Stromal cell of bone marrow (primary cell): Measurements from ENCODE around the gene TAF12.
A peak's percentile ranks its signal among the peaks of the same experiment; 100 is the strongest.
"Not testable (repeated sequence)": the region's sequence is repeated elsewhere in the genome, so short reads cannot be mapped to it uniquely, and the experiment has no call there.

Experiments
- DNase-seq: peaks from one replicate; pipeline ENCODE4 v3.0.0-alpha.2; 2012; ENCODE audit warnings: low read depth

The TAF12 gene, protein sequence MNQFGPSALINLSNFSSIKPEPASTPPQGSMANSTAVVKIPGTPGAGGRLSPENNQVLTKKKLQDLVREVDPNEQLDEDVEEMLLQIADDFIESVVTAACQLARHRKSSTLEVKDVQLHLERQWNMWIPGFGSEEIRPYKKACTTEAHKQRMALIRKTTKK

DNA sequence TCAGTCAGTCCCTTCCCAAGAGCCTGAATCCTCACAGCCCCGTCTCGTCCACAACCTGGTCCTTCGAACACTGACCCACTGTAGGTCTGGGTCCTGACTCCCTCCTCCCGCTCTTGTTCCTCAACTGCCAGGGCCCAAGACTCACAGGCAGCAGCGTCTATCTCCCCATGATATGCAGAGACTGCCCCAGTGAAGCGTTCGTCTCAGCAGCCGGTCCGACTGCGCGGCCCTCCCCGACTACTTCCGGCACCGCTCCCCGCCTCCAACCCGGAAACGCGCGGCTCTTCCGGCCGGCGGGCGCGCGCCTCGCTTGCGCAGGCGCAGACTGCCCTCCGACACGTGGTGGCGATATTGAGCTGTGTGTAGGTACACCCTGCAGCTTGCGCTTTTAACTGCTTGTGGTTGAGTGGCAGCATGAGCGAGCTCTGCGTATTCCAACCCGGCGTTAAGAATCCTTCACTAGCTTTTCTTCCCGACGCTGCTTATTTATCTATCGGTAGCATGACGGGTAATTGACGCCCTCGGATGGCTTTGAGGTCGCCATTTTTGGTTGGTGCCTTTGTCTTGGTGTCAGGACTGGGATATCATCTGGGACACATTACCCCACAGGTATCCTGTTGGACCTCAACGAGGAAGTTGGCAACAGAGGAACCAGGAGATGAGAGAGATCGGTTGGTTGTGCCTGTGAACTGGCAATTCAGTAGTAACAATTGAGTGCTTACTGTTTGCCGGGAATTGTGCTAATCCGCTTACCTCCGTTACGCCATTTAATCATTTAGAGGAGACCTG, at the start of gene TAF12:
Gene TAF12, minus strand, starts transcription at position 221 of the 789 bp plus-strand sequence. CDS start 20,986 bp downstream, outside the sequence.
- peak; percentile 87 for DNase-seq

DNA sequence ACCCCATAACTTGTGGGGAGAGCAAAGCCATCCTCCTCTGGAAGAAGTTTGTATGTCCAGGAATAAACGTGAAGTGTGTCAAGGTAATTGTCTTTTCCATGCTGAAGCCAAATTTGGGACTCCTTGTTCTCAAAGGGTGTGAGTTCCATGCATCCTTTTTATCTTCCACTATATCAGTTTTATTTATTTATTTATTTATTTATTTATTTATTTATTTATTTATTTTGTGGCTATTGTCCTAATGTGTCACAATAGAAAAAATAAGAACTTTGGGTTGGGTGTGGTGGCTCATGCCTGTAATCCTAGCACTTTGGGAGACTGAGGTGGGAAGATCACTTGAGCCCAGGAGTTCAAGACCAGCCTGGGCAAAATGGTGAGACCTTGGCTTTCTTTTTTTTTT, 48.8 kb upstream of the TAF12 start:
- DNase-seq: not testable (repeated sequence)

DNA sequence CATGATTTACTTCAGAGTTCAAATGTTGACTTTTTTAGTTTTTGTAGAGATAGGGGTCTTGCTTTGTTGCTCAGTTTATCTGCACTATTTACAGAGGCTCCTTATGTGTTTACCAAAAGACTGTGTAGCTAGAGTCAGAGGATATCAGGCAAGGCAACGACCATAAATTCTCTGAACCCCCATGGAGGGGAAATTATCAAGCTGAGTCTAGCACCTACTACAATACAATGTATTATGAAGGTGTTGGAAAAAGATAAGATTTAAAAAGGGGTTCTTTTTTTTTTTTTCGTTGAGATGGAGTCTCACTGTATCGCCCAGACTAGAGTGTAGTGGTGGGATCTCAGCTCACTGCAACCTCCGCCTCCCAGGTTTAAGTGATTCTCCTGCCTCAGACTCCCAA, 42.1 kb upstream of the TAF12 start:
- DNase-seq: no peak

- DNase-seq: no peak
Measured at GRCh38 chr1:28682840-28683239, 40.0 kb upstream of the TAF12 start.

- no peak for DNase-seq
Measured at GRCh38 chr1:28680151-28680550, 37.3 kb upstream of the TAF12 start.

DNA sequence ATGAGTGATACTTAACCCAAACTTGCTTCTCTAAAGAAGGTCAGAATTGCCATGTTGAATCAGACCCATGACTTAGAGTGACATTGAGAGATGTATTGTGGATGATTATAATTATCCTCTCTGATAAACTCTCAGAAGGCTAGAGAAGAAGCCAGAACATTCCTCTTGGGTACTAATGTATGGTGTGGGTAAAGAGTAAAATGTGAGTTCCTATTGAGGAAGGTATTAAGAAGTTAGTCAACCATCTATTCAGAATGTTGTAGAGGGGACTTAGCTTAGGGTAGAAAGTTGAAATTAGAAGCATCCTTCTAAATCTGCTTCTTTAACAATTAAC, 33.0 kb upstream of the TAF12 start:
- DNase-seq: no peak

GRCh38 chr1:28672971-28673370, 30.1 kb upstream of the TAF12 start:
- not testable (repeated sequence) for DNase-seq

DNA sequence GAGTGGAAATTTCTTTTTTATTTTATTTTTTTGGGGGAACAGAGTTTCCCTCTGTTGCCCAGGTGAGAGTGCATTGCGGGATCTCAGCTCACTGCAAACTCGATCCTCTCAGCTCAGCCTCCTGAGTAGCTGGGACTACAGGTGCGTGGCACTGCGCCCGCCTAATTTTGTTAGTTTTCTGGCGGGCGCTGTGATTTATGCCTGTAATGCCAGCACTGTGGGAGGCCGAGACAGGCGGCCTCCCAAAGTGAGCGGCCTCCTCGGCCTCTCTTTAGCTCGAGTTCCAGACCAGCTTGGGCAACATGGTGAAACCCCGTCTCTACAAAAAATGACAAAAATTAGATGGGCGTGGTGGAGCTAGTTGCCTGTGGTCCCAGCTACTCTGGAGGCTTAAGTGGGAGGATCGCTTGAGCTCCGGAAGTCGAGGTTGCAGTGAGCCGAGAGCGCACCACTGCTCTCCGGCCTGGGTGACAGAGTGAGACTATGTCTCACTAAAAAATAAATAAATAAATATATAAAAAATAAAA, 28.4 kb upstream of the TAF12 start:
- no peak for DNase-seq

GRCh38 chr1:28668956-28669723, 26.3 kb upstream of the TAF12 start:
- DNase-seq: no peak

GRCh38 chr1:28668191-28668955, 25.5 kb upstream of the TAF12 start, which contains the start of gene GMEB1:
GMEB1 (plus strand) TSS chr1:28668784; CDS start chr1:28683613, 14,829 bp downstream.
- DNase-seq: peak; percentile 66

GRCh38 chr1:28666806-28667205, 23.9 kb upstream of the TAF12 start:
- no peak for DNase-seq

GRCh38 chr1:28663871-28664470, 21.1 kb upstream of the TAF12 start:
- DNase-seq: no peak

GRCh38 chr1:28656335-28656734, 13.5 kb upstream of the TAF12 start:
- DNase-seq: no peak

DNA sequence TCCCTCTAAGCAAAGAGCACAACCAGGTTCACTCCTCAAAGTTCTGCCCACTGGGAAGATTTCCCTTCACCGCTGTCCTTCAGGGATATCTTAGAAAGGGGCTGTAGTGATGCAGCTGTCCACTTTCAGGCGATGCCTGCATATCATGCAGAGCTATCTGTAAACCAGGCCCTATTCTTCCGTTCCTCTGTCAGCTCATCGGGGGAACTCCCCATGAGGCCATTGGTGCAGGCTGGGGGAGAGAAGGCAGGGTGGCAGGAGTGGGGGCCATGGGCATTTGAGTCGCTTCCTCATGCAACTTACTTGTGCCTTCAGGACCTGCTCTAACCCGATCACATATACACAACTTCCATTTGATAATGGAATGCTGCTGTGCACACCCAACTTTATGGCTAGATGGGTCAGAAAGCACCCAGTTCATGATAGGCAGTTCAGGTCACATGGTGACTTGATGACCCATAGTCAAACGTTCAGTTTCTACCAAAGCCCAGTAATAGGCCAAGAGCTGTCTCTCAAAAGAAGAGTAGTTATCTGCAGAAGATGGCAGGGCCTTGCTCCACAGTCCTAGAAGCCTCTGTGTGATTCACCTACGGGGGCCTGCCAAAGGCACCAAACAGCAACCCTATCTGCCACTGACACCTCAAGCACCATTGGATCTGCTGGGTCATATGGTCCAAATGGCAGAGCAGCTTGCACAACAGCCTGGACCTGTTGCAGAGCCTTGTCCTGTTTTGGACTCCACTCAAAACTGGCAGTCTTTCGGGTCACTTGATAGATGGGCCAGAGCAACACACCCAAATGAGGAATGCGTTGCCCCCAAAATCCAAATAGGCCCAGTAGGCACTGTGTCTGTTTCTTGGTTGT, 12.8 kb upstream of the TAF12 start:
- DNase-seq: not testable (repeated sequence)

- DNase-seq: not testable (repeated sequence)
Measured at GRCh38 chr1:28653870-28654269, 11.0 kb upstream of the TAF12 start.

DNA sequence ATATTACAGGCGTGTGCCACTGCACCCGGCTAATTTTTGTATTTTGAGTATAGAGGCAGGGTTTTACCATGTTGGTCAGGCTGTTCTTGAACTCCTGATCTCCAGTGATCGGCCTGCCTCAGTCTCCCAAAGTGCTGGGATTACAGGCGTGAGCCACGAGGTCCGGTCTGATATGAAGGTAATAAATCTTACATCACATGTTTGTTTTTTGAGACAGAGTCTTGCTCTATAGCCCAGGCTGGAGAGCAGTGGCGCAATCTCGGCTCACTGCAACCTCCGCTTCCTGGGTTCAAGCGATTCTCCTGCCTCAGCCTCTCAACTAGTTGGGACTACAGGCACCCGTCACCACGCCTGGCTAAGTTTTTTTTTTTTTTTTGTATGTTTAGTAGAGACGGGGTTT, 10.2 kb upstream of the TAF12 start:
- DNase-seq: not testable (repeated sequence)

DNA sequence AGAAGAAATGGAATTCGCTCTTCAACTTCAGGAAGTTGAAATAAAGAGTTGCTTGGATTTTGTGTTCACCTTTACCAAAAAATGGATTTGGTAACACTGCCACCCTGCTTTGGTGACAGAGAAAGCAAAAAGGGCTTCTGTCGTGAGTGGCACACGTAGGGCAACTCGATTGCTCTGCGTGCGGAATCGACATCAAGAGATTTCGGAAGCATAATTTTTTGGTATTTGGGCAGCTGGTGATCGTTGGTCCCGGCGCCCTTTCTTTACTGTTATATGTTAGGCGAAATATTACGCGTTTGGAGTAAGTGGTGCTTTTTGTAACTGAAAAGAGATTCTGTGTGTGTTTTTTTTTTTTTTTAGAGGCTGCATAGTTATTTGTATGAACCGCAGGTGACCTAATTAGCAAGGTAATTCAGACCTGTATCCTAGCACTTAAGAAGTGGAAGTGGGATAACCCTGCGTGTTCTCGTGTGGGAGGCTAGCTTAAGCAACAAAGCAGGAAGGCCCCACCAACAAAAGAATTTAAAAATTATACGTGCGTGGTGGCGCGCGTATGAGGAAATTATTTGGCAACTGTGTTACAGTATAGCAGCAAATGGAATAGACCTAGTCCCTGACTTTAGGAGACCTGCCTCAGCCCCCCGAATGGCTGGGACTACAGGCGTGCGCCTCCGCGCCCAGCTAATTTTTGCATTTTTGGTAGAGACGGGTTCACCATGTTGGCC, 5.8 kb upstream of the TAF12 start, which contains the start of gene RNU11:
Gene RNU11, plus strand, starts transcription at position 127 of the 725 bp plus-strand sequence.
- DNase-seq: peak; percentile 93

- peak; percentile 73 for DNase-seq
Measured at GRCh38 chr1:28648008-28648473, 5.2 kb upstream of the TAF12 start.

GRCh38 chr1:28646040-28646439, 3.2 kb upstream of the TAF12 start:
- DNase-seq: no peak

DNA sequence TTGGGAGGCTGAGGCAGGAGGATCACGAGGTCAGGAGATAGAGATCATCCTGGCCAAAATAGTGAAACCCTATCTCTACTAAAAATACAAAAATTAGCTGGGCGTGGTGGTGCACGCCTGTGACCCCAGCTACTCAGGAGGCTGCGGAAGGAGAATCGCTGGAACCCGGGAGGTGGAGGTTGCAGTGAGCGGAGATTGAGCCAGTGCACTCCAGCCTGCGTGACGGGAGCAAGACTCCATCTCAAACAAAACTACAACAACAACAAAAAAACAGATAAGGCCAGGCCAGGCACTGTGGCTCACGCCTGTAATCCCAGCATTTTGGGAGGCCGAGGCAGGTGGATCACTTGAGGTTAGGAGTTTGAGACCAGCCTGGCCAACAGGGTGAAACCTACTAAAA, 2.5 kb upstream of the TAF12 start:
- DNase-seq: not testable (repeated sequence)
